ENCODE results near the gene CCSAP. TPM values are rescaled to one million over a fixed set of nuclear protein-coding genes. Genes with fewer than 3 reads are reported as not detected.
"Not testable (repeated sequence)": the region's sequence is repeated elsewhere in the genome, so short reads cannot be mapped to it uniquely, and the experiment has no call there.

The CCSAP gene
- total RNA-seq, 2 experiments from 2014 or later = 5.9 TPM

- ChIA-PET CTCF (no interaction called here), POLR2A (no interaction called here)
Observed at GRCh38 chr1:229296541-229296941, 46.3 kb downstream of the CCSAP start.

GRCh38 chr1:229295745-229296144 is 47.1 kb downstream of the CCSAP start:
- POLR2A ChIA-PET = no interaction called here
- CTCF ChIA-PET = interaction anchor here (0.6 kb wide), 1 partner anchor 1598 kb away, joined by 3 read pairs; no protein-coding TSS in a partner anchor

- POLR2A ChIA-PET = no interaction called here
- CTCF ChIA-PET = no interaction called here
Observed at GRCh38 chr1:229293528-229294204, 49.2 kb downstream of the CCSAP start.

- CTCF ChIA-PET, POLR2A ChIA-PET: not testable (repeated sequence)
Observed at GRCh38 chr1:229291686-229292085, 51.2 kb downstream of the CCSAP start.

- ChIA-PET CTCF (interaction anchor here (1.6 kb wide), 1 partner anchor 30 kb away, joined by 4 read pairs; no protein-coding TSS in a partner anchor), POLR2A (no interaction called here)
Observed at GRCh38 chr1:229288516-229288915, 54.3 kb downstream of the CCSAP start.

GRCh38 chr1:229287267-229287666 is 55.6 kb downstream of the CCSAP start:
- ChIA-PET CTCF (no interaction called here), POLR2A (interaction anchor here (0.6 kb wide), 1 partner anchor 521 kb away, joined by 3 read pairs; no protein-coding TSS in a partner anchor)

- CTCF ChIA-PET = no interaction called here
- POLR2A ChIA-PET = no interaction called here
Observed at GRCh38 chr1:229286099-229286766, 56.6 kb downstream of the CCSAP start.

GRCh38 chr1:229285440-229285839 is 57.4 kb downstream of the CCSAP start:
- CTCF ChIA-PET = no interaction called here
- POLR2A ChIA-PET = no interaction called here

GRCh38 chr1:229284887-229285286 is 58.0 kb downstream of the CCSAP start:
- CTCF ChIA-PET = no interaction called here
- POLR2A ChIA-PET = no interaction called here

GRCh38 chr1:229283183-229283611 is 59.6 kb downstream of the CCSAP start:
- ChIA-PET POLR2A (no interaction called here), CTCF (no interaction called here)

GRCh38 chr1:229282295-229282823 is 60.5 kb downstream of the CCSAP start:
- CTCF ChIA-PET = no interaction called here
- POLR2A ChIA-PET = no interaction called here

- POLR2A ChIA-PET = no interaction called here
- CTCF ChIA-PET = no interaction called here
Observed at GRCh38 chr1:229281339-229281926, 61.4 kb downstream of the CCSAP start.

GRCh38 chr1:229280921-229281320 is 61.9 kb downstream of the CCSAP start:
- POLR2A ChIA-PET = no interaction called here

GRCh38 chr1:229280037-229280828 is 62.6 kb downstream of the CCSAP start:
- CTCF ChIA-PET = no interaction called here
- POLR2A ChIA-PET = no interaction called here

More at GRCh38 chr1:229280921-229281320, 61.9 kb downstream of the CCSAP start:
- CTCF ChIA-PET = no interaction called here

GRCh38 chr1:229279242-229279641 is 63.6 kb downstream of the CCSAP start:
- ChIA-PET CTCF (no interaction called here), POLR2A (no interaction called here)

GRCh38 chr1:229278120-229278741 is 64.6 kb downstream of the CCSAP start:
- ChIA-PET POLR2A (no interaction called here), CTCF (interaction anchor here (0.6 kb wide), 1 partner anchor 21 kb away, joined by 3 read pairs; no protein-coding TSS in a partner anchor)

GRCh38 chr1:229275005-229275404 is 67.8 kb downstream of the CCSAP start:
- ChIA-PET CTCF (interaction anchor here (0.7 kb wide), 3 partner anchors 12 to 477 kb away, joined by 3 to 5 read pairs (median 3); no protein-coding TSS in a partner anchor), POLR2A (no interaction called here)

- CTCF ChIA-PET = interaction anchor here (0.9 to 1.1 kb wide), 2 partner anchors 15 to 67 kb away, joined by 3 read pairs; no protein-coding TSS in a partner anchor
- POLR2A ChIA-PET = interaction anchor here (0.6 kb wide), 2 partner anchors 51 to 192 kb away, joined by 3 to 8 read pairs; no protein-coding TSS in a partner anchor
Observed at GRCh38 chr1:229273507-229274232, 69.2 kb downstream of the CCSAP start.
